NT2/D1 (cell line): Measurements from ENCODE around the gene SNAPC1.

Source experiments
- SUZ12 ChIP-seq: IDR thresholded peaks from 2 replicates; pipeline ENCODE4 v1.6.1; 2011; ENCODE audit not compliant: insufficient read length, insufficient read depth; ENCODE audit errors: extremely low read depth
- YY1 ChIP-seq: IDR thresholded peaks from 2 replicates; pipeline ENCODE4 v1.6.1; 2011; ENCODE audit not compliant: insufficient read length, insufficient read depth
- ZNF274 ChIP-seq: IDR thresholded peaks from 2 replicates; pipeline ENCODE4 v1.6.1; 2011; ENCODE audit warnings: mild to moderate bottlenecking, low read depth, low read length

DNA sequence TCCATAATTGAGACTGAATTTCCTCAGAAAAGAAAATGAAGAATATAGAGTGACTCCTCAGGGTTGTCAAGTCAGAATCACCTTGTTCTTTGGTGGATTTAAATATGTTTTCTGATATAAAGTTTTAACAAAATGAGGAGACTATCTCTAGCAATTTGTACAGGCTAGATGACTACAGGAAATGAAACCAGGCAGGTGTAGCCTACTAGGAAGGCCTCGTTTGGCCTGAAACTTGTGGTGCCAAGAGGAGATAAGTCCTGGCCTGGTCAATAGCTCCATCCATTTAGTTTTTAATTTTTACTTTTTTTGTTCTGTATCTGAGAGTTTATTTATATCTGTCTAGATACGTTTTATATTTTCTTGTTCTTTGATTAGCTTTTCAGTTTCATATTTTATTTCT is 41.5 kb downstream of the SNAPC1 start:
- TF ChIP-seq YY1 (no peak), ZNF274 (no peak), SUZ12 (no peak)
